Psoas muscle (tissue), 8 donors: ENCODE data around the gene NUP85. TPM values are rescaled to one million over a fixed set of nuclear protein-coding genes. Genes with fewer than 3 reads are reported as not detected.

Source experiments
- ATAC-seq, 4 donors: fragments of 200-7000 bp; cut with Tn5 transposase; one replicate each; pipeline ENCODE4 v1.9.1; 2020; ENCODE audit warnings: moderate library complexity in 3 of 4, mild to moderate bottlenecking in 2 of 4
- DNase-seq, 2 donors: peaks; one replicate each; pipeline ENCODE4 v3.0.0-alpha.2; 2020
- H3K27ac ChIP-seq: fragments of 200-600 bp; one replicate; pipeline ENCODE4 v1.8.0; 2022
- H3K27me3 ChIP-seq, 3 donors: fragments of 200-600 bp in 1 of 3; one replicate each; pipeline versions ENCODE4 v1.6.1 to v1.8.0; 2013 to 2022; ENCODE audit warnings: low read length in 2 of 3, mild to moderate bottlenecking in 2 of 3, moderate library complexity in 1 of 3; ENCODE audit not compliant: insufficient read depth in 3 of 3
- H3K36me3 ChIP-seq, 2 donors: fragments of 200-600 bp in 1 of 2; one replicate each; pipeline versions ENCODE4 v1.6.1 to v1.8.0; 2013 to 2022; ENCODE audit warnings: low read depth in 1 of 2, mild to moderate bottlenecking in 1 of 2, moderate library complexity in 1 of 2; ENCODE audit not compliant: insufficient read depth in 1 of 2
- H3K4me1 ChIP-seq: fragments of 200-600 bp; one replicate; pipeline ENCODE4 v1.8.0; 2022
- H3K4me3 ChIP-seq: fragments of 200-600 bp; one replicate; pipeline ENCODE4 v1.8.0; 2022; ENCODE audit warnings: mild to moderate bottlenecking
- H3K9me3 ChIP-seq: fragments of 200-600 bp; one replicate; pipeline ENCODE4 v1.8.0; 2022
- CTCF ChIP-seq: fragments of 200-600 bp; IDR thresholded peaks from one replicate; pipeline ENCODE4 v1.8.0; 2022; ENCODE audit warnings: antibody characterized with exemption
- WGBS, 3 donors: extraction: QIAGEN DNeasy Blood & Tissue Kit; methylation state at CpG; one replicate each; pipeline versions ENCODE4 v1.1.6 to v1.1.7; 2013; 5-methylcytosine and 5-hydroxymethylcytosine counted together
- intact Hi-C, 2 donors: fragments of 100-400 bp; cut with DNase I; formaldehyde crosslinking; loops; one replicate each; pipeline versions ENCODE4 v1.11.0 to v1.14.2; 2022
- polyA plus RNA-seq, 3 donors: library from polyadenylated mRNA; stranded (reverse); fragments of 200-250 nt; gene quantifications; one replicate each; pipeline ENCODE4 v1.2.3, GENCODE V29; 2013
- total RNA-seq, 4 donors: library from RNA; stranded (reverse); fragmentation: NEBNext Ultra II Directional in 2 of 4; extraction: Animal tissue kit (Norgen Biotek cat#: 25700) in 2 of 4; gene quantifications; one replicate each; pipeline versions ENCODE4 v1.2.1 to v1.2.4, GENCODE V29; 2021 to 2023
- donor health status: healthy with polysubstance abuse.
- donor health status: DM: no; HTN: no; CAD: no; lungs with moderate emphysema.
- donor health status: Bipolar disorder and iron deficiency.
- donor health status: healthy.
- donor health status: DM: yes; HTN: yes; CAD: no.
- donor health status: DM: no; HTN: no; CAD: no.
- donor health status: DM: no; HTN: no; CAD: no.
- donor health status: DM: yes; HTN: yes; CAD: no.

NUP85 gene
- total and polyA plus RNA-seq, 7 donors, result 15.1 to 32.9 (median 21.3) TPM

- TF ChIP-seq CTCF, result no peak
- 72 to 76% (median 75%) methylated on average over 12 of the region's 12 CpGs for WGBS, 3 donors
- peaks cover 14% of the 10 kb centered on the region for H3K4me1 ChIP-seq
- H3K4me3 ChIP-seq, result no peak overlapping the region
- H3K9me3 ChIP-seq, result no peaks in the 10 kb centered on the region
- no peak overlapping the region for H3K27ac ChIP-seq
- peaks cover 4 to 45% of the 10 kb centered on the region in 2 donors for H3K36me3 ChIP-seq
- intact Hi-C loops, result loop anchor here in 1 of 2 donors (5.0 kb wide), 1 partner anchor 65 kb away; the partner anchor contains the start of gene MIF4GD
- no peak for ATAC-seq
- no peaks in the 10 kb centered on the region for H3K27me3 ChIP-seq
- no peak for DNase-seq
These were observed 2.3 kb downstream of the NUP85 start for GRCh38 chr17:75207760-75208159.

- no peaks in the 10 kb centered on the region for H3K27me3 ChIP-seq
- peaks cover 14% of the 10 kb centered on the region for H3K4me1 ChIP-seq
- no peaks in the 10 kb centered on the region for H3K9me3 ChIP-seq
- H3K27ac ChIP-seq, result no peak overlapping the region
- no peak overlapping the region for H3K4me3 ChIP-seq
- TF ChIP-seq CTCF, result no peak
- DNase-seq, result no peak
- 84 to 92% (median 89%) methylated on average over 9 of the region's 9 CpGs for WGBS, 3 donors
- ATAC-seq, result no peak
- H3K36me3 ChIP-seq, result peaks cover 4 to 49% of the 10 kb centered on the region in 2 donors
- intact Hi-C loops, result loop anchor here in 1 of 2 donors (5.0 kb wide), 1 partner anchor 64 kb away; the partner anchor contains the start of gene MIF4GD
These were observed 2.7 kb downstream of the NUP85 start for GRCh38 chr17:75208161-75208560.

GRCh38 chr17:75209061-75209460 lies 3.6 kb downstream of the NUP85 start:
- Histone ChIP-seq H3K9me3 (no peaks in the 10 kb centered on the region), H3K27me3 (no peaks in the 10 kb centered on the region), H3K27ac (no peak overlapping the region), H3K4me1 (peaks cover 14% of the 10 kb centered on the region), H3K36me3 (peaks cover 4 to 58% of the 10 kb centered on the region in 2 donors), H3K4me3 (no peak overlapping the region)
- 73 to 78% (median 77%) methylated on average over 3 of the region's 3 CpGs for WGBS, 3 donors
- TF ChIP-seq CTCF, result no peak
- intact Hi-C loops, result loop anchor here in 1 of 2 donors (5.0 kb wide), 1 partner anchor 63 kb away; the partner anchor contains the start of gene MIF4GD
- DNase-seq (no peak), ATAC-seq (no peak)

- H3K9me3 ChIP-seq, result no peaks in the 10 kb centered on the region
- H3K4me1 ChIP-seq, result no peaks in the 10 kb centered on the region
- H3K27ac ChIP-seq, result no peak overlapping the region
- H3K4me3 ChIP-seq, result no peak overlapping the region
- no peaks in the 10 kb centered on the region for H3K27me3 ChIP-seq
- intact Hi-C loops, result no loop called here
- WGBS, 3 donors, result 88 to 91% (median 91%) methylated on average over 6 of the region's 6 CpGs
- DNase-seq (no peak), ATAC-seq (no peak)
- TF ChIP-seq CTCF, result no peak
- peaks cover 14 to 94% of the 10 kb centered on the region in 2 donors for H3K36me3 ChIP-seq
These were observed 12.7 kb downstream of the NUP85 start for GRCh38 chr17:75218131-75218530.

- Histone ChIP-seq H3K9me3 (no peaks in the 10 kb centered on the region), H3K36me3 (peaks cover 14 to 91% of the 10 kb centered on the region in 2 donors), H3K27ac (no peak overlapping the region), H3K27me3 (no peaks in the 10 kb centered on the region), H3K4me3 (no peak overlapping the region), H3K4me1 (no peaks in the 10 kb centered on the region)
- DNase-seq (no peak), ATAC-seq (no peak)
- TF ChIP-seq CTCF, result no peak
- WGBS, 3 donors, result 98% methylated on average over 3 of the region's 3 CpGs
- intact Hi-C loops, result no loop called here
These were observed 14.3 kb downstream of the NUP85 start for GRCh38 chr17:75219815-75220214.
